GM20000 (cell line): ENCODE measurements around the gene NLGN2.

Source experiments
- DNase-seq: peaks from one replicate; pipeline ENCODE4 v3.0.0; 2012; ENCODE audit warnings: low spot score
- TF ChIP-seq, protein P1 (sequence below): IDR thresholded peaks from 2 replicates; pipeline ENCODE4 v1.5.1; 2012; ENCODE audit warnings: mild to moderate bottlenecking, control low read depth; ENCODE audit errors: extremely low read depth, missing control alignments

The NLGN2 gene

DNA sequence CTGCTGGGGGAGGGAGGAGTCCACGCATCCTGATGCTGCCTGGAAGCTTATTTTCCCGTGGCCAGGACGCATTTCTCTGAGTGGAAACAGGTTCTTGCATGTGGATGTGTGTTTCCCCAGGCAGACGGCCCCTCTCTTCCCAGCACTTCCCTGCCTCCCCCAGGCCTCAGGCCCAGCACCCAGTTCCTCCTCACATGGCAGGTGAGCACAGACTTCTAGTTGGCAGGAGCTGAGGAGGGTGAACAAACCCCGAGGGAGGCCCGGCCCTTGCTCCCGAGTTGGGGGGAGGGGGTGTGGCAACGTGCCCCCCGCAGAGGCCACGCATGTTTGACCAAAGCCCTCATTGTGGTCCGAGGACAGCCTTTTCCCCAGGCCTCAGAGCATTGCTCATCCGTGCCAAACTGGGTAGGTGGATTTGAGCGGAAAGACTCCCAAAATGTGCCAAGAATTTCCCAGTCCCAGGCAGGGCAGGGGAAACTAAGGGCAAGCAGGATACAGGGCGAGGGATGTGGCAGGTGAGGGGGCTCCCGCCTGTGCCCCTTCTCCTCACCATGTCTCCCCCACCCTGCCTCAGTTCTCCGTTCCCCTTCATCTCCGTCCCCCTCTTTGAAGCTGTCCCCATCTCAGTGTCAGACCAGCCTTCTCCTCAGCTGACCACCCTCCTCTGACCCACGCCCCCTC lies 11.0 kb downstream of the NLGN2 start:
- TF ChIP-seq, protein P1, sequence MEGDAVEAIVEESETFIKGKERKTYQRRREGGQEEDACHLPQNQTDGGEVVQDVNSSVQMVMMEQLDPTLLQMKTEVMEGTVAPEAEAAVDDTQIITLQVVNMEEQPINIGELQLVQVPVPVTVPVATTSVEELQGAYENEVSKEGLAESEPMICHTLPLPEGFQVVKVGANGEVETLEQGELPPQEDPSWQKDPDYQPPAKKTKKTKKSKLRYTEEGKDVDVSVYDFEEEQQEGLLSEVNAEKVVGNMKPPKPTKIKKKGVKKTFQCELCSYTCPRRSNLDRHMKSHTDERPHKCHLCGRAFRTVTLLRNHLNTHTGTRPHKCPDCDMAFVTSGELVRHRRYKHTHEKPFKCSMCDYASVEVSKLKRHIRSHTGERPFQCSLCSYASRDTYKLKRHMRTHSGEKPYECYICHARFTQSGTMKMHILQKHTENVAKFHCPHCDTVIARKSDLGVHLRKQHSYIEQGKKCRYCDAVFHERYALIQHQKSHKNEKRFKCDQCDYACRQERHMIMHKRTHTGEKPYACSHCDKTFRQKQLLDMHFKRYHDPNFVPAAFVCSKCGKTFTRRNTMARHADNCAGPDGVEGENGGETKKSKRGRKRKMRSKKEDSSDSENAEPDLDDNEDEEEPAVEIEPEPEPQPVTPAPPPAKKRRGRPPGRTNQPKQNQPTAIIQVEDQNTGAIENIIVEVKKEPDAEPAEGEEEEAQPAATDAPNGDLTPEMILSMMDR = no peak
- no peak for DNase-seq

DNA sequence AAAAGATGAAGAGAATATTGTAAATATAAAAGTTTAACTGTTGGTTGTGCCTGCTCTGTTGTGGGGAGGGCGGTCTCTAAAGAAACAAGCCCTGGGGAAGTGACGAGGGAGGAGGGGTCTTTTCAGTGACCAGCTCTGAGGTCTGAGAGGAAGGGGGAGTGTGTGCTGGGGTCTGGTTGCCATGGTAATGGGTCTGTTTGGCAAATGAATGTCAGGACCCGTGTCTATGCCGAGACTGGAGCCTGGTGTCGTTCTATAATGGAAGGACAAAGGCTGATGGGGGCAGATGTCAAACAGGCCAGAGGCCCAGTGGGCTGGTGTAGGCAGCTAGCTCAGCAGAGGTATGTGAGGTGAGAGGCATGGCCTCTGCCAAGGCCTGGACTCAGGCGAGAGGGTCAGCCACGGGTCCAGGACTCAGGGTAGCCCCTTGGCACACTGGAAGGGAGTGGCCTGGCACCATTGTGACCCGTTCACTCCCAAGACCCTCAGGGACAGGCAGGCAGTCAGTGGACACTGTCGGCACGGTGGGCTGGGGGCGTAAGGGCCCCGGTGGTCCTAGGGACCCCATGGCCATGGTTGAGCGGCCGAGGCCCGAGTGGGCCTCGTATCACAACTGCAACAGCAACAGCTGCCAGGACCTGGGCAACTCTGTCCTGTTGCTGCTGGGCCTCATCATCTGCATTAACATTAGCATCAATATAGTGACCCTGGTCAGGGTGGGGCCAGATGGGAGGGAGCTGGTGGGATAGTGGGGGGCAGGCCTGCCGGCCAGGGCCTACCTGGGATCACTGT lies 12.4 kb downstream of the NLGN2 start, which contains the start of gene SPEM1:
Gene SPEM1, plus strand, starts transcription at position 506 of the 792 bp plus-strand sequence. Its CDS starts 61 bp downstream, at position 567.
- TF ChIP-seq, protein P1 = no peak
- no peak for DNase-seq

DNA sequence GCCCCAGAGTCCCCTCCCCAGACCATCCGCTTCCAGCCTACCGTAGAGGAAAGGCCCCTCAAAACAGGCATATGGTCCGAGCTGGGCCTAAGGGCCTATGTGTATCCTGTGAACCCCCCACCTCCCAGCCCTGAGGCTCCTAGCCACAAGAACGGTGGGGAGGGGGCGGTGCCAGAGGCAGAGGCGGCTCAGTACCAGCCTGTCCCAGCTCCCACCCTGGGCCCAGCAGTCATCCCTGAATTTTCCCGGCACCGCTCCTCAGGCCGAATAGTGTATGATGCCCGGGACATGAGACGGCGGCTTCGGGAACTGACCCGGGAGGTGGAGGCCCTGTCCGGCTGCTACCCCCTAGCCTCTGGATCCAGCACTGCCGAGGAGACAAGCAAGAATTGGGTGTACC lies 13.5 kb downstream of the NLGN2 start:
- TF ChIP-seq, protein P1 = no peak
- no peak for DNase-seq

DNA sequence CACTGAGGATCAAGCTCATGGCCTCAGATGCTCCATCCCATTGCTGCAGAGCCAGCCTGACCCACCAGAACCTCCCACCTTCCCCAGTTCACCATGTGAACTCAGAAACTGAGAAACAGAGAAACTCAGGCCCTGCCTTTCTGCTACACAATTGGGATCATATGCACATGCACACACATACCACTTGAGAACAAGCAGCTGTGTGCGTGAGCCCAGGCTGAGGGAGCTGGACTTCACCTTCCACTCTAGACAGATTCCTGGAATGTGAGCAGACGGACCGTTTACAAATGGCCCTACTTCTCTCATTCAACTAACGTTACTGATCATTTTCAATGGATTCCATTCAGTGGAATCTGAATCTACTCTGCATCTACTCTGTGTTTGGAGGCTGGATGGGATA lies 16.0 kb downstream of the NLGN2 start:
- TF ChIP-seq, protein P1 = no peak
- DNase-seq = no peak

DNA sequence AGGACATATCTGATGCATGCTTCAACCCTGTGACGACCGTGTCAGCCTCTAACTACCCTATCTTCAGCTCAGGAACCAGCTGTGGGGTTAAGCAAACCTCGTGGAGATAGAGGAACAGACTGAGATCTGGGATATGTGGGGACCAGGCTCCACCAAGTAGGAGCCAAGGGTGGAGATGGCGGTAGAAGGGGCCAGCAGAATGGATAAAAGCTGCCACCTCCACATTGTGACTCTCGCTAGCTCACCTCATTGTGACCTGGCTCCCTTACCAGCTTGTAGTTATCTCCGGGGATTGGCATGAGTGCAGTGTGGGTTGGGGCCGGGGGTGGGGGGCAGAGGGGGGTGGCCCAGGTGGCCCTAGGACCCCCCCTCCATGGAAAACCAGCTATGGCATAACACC lies 17.7 kb downstream of the NLGN2 start, which contains the start of gene SPEM2:
Gene SPEM2, plus strand, starts transcription at position 301 of the 400 bp plus-strand sequence. Its CDS starts 73 bp downstream, at position 374.
- DNase-seq = no peak

DNA sequence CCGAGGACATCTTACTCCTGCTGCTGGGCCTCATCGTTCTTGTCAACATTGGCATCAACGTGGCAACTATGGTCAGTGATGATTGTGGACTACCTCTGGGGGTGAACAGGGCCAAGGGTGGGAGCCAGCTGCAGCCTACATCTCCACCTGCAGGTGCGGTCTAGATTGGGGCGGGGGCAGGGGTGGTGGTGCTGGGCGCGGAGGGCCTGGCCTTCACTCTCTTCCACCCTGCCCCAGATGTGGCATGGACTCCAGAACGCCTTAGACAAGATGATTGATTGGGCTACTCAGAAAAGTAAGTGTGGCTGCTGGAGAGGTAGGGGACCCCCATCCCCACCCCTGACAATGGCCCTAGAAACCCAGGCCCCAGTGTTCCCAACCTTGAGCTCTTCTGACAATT lies 18.1 kb downstream of the NLGN2 start:
- DNase-seq = no peak
- TF ChIP-seq, protein P1 = no peak

More for the DNA sequence above, 17.7 kb downstream of the NLGN2 start, which contains the start of gene SPEM2:
- TF ChIP-seq, protein P1 = no peak
